ENCODE results near the gene TTLL10. TPM values are rescaled to one million over a fixed set of nuclear protein-coding genes. Genes with fewer than 3 reads are reported as not detected.
A peak's percentile ranks its signal among the peaks of the same experiment; 100 is the strongest.

Gene TTLL10
- total RNA-seq, 1 experiment from 2014 or later: 0.68 TPM

DNA sequence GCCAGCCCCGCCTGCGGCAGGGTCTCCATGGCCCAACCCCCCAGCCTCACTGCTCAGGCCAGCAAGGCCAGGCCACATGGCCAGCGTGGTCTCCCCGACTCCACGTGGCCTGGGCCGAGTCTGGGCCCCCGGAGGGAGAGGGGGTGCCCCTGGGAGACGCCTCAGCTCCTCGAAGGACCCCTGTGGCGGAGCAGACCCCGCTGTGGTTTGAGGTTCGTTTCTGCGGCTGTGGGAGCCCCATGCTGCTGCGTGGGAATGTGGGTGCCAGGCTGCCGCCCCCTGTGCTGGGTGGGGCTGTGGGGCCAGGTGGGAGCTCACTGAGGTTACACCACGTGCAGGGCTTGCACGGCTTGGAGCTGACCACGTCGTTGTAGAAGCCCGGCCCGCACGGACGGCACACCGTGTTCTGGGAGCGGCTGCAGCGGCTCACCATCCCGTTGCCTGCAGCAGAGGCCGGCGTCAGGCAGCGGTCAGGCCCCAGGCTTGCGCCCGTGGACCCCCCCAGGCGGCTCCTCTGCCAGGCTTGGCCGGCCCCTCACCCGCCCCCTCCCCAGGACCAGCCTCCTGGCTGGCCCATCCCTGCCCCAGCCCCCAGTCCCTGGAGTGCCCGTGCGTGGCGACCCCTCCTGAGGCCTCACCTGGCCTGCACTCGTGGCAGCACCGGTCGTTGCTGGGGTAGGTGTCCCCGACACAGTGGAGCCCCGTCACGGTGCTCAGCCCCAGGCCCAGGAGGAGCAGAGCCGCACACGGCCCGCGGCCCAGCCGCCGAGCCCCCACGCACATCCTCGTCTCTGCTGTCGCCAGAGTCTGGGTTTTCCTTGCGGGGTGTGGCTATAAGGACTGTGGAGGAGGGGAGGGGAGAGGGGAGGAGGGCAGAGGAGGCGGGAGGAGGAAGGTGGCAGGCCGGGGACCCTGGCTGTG is 39.9 kb downstream of the TTLL10 start, which contains the start of gene TNFRSF4:
TNFRSF4 (minus strand) TSS at position 809 of the 921 bp plus-strand sequence; CDS start at position 783, 26 bp downstream.
- H2BK12ac ChIP-seq (ENCODE audit: insufficient read length, low read depth, low read length): no peak within 1 kb of the TSS
- H4K8ac ChIP-seq (replicated peaks; ENCODE audit: insufficient read length, low read depth, low read length): no peak within 1 kb of the TSS
- H3K27ac ChIP-seq (ENCODE audit: insufficient read length, low read depth, low read length): no peak within 1 kb of the TSS
- no peaks in the 10 kb centered on the region for H3K27me3 ChIP-seq (ENCODE audit: insufficient read depth, low read length)
- no peak within 1 kb of the TSS; the same call in 1 of the 2 replicates for H3K14ac ChIP-seq (ENCODE audit: insufficient read depth, low read length)
- no peak within 1 kb of the TSS for H3K4me2 ChIP-seq (ENCODE audit: insufficient read depth, insufficient read length, low read length)
- no CpG with 5 or more reads among the region's 56 CpGs for WGBS (ENCODE audit: extremely low coverage, insufficient read length, low lambda C conversion rate)
- H2AK5ac ChIP-seq (ENCODE audit: insufficient read length, low read length): no peak within 1 kb of the TSS
- Mint-ChIP-seq H3K4me1 (peaks cover 0 to 4% of the 10 kb centered on the region in 2 experiments; a peak in 1 of 4 replicates), H3K9me3 (no peaks in the 10 kb centered on the region), H3K27me3 (ENCODE audit: low read depth) (peaks cover 2% of the 10 kb centered on the region), H3K27ac (peak within 1 kb of the TSS in 1 of 3 experiments; percentile 80; a peak in 1 of 7 replicates), H3K4me3 (no peak within 1 kb of the TSS), H3K36me3 (ENCODE audit: insufficient read depth in 1 of 3, low read depth in 3 of 3) (peaks cover 5 to 18% (median 18%) of the 10 kb centered on the region in 3 experiments; a peak in 6 of 7 replicates)
- no peak within 1 kb of the TSS for H2BK120ac ChIP-seq (ENCODE audit: low read depth, low read length, poor library complexity, severe bottlenecking)
- no peak within 1 kb of the TSS for H3K56ac ChIP-seq (ENCODE audit: insufficient read length, low read depth, low read length)
- no peak within 1 kb of the TSS for H3K4ac ChIP-seq (ENCODE audit: low read depth, low read length)
- no peak within 1 kb of the TSS for H2AFZ ChIP-seq (ENCODE audit: low read length)
- no peak for DNase-seq
- H3K23ac ChIP-seq (ENCODE audit: insufficient read length, low read depth, low read length): no peak within 1 kb of the TSS
- no peak within 1 kb of the TSS for H3T11ph ChIP-seq (ENCODE audit: low read length)
- no peaks in the 10 kb centered on the region for H3K23me2 ChIP-seq (ENCODE audit: insufficient read length, low read depth, low read length, poor library complexity, severe bottlenecking)
- H2BK15ac ChIP-seq (ENCODE audit: low read depth, low read length): peak within 1 kb of the TSS; percentile 54; the same call in 1 of the 2 replicates
- no peak within 1 kb of the TSS for H3K18ac ChIP-seq (ENCODE audit: insufficient read length, low read depth, low read length)
- no peak within 1 kb of the TSS for H2BK5ac ChIP-seq (ENCODE audit: insufficient read length, low read length)
- H3K9ac ChIP-seq (ENCODE audit: extremely low read depth, insufficient read length, low read length): no peak within 1 kb of the TSS
- TF ChIP-seq, protein P1, sequence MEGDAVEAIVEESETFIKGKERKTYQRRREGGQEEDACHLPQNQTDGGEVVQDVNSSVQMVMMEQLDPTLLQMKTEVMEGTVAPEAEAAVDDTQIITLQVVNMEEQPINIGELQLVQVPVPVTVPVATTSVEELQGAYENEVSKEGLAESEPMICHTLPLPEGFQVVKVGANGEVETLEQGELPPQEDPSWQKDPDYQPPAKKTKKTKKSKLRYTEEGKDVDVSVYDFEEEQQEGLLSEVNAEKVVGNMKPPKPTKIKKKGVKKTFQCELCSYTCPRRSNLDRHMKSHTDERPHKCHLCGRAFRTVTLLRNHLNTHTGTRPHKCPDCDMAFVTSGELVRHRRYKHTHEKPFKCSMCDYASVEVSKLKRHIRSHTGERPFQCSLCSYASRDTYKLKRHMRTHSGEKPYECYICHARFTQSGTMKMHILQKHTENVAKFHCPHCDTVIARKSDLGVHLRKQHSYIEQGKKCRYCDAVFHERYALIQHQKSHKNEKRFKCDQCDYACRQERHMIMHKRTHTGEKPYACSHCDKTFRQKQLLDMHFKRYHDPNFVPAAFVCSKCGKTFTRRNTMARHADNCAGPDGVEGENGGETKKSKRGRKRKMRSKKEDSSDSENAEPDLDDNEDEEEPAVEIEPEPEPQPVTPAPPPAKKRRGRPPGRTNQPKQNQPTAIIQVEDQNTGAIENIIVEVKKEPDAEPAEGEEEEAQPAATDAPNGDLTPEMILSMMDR (conservative IDR thresholded peaks at IDR 0.05): no peak
- H3K79me2 ChIP-seq (ENCODE audit: insufficient read depth, low read length): no peaks in the 10 kb centered on the region
- H4K5ac ChIP-seq (ENCODE audit: insufficient read length, low read depth, low read length): no peak within 1 kb of the TSS
- no peaks in the 10 kb centered on the region for H4K20me1 ChIP-seq (ENCODE audit: control insufficient read depth, insufficient read depth, insufficient read length)
- no peaks in the 10 kb centered on the region for H3K4me1 ChIP-seq (ENCODE audit: insufficient read depth, low read length)
- H3K79me1 ChIP-seq (ENCODE audit: insufficient read depth, low read depth, low read length, poor library complexity, severe bottlenecking): no peaks in the 10 kb centered on the region
- H3K9me3 ChIP-seq (ENCODE audit: control insufficient read depth, low read depth, low read length): no peaks in the 10 kb centered on the region
- no peak within 1 kb of the TSS for H2BK20ac ChIP-seq (ENCODE audit: low read depth, low read length, poor library complexity, severe bottlenecking)
- no peak within 1 kb of the TSS for H4K91ac ChIP-seq (ENCODE audit: insufficient read length, low read depth, low read length)

Measured in H9 (cell line).